Measurements from ENCODE around the gene PPM1M. TPM values are rescaled to one million over a fixed set of nuclear protein-coding genes. Genes with fewer than 3 reads are reported as not detected.
A peak's percentile ranks its signal among the peaks of the same experiment; 100 is the strongest.

PPM1M gene
- total and polyA plus RNA-seq, 2 experiments from 2014 or later: 10.7 to 13.1 TPM

- H3K9me3 ChIP-seq (ENCODE audit: low read depth): no peaks in the 10 kb centered on the region
- H3K4me3 ChIP-seq: peak overlapping the region; percentile 65
- no peak for TF ChIP-seq CTCF (IDR thresholded peaks at IDR 0.05; ENCODE audit: low read depth, low read length)
- H3K27me3 ChIP-seq: no peaks in the 10 kb centered on the region
- H3K36me3 ChIP-seq: no peaks in the 10 kb centered on the region
- H3K4me1 ChIP-seq (ENCODE audit: low read depth): no peaks in the 10 kb centered on the region
- H3K27ac ChIP-seq: no peak overlapping the region
- no peak for DNase-seq (ENCODE audit: low read depth in 1 of 2, low spot score in 1 of 2)
These were observed 43.1 kb downstream of the PPM1M start for GRCh38 chr3:52288674-52289073.

GRCh38 chr3:52289338-52289746, 43.8 kb downstream of the PPM1M start:
- Histone ChIP-seq H3K9me3 (ENCODE audit: low read depth) (no peaks in the 10 kb centered on the region), H3K36me3 (no peaks in the 10 kb centered on the region), H3K27ac (no peak overlapping the region), H3K27me3 (no peaks in the 10 kb centered on the region), H3K4me3 (no peak overlapping the region), H3K4me1 (ENCODE audit: low read depth) (no peaks in the 10 kb centered on the region)
- no peak for DNase-seq (ENCODE audit: low read depth in 1 of 2, low spot score in 1 of 2)
- TF ChIP-seq CTCF (IDR thresholded peaks at IDR 0.05; ENCODE audit: low read depth, low read length): no peak

GRCh38 chr3:52289747-52290595, 44.4 kb downstream of the PPM1M start:
- no peak overlapping the region for H3K27ac ChIP-seq
- DNase-seq (ENCODE audit: low read depth in 1 of 2, low spot score in 1 of 2): no peak
- no peak for TF ChIP-seq CTCF (IDR thresholded peaks at IDR 0.05; ENCODE audit: low read depth, low read length)
- H3K36me3 ChIP-seq: no peaks in the 10 kb centered on the region
- no peak overlapping the region for H3K4me3 ChIP-seq
- H3K4me1 ChIP-seq (ENCODE audit: low read depth): no peaks in the 10 kb centered on the region
- no peaks in the 10 kb centered on the region for H3K27me3 ChIP-seq
- no peaks in the 10 kb centered on the region for H3K9me3 ChIP-seq (ENCODE audit: low read depth)

DNA sequence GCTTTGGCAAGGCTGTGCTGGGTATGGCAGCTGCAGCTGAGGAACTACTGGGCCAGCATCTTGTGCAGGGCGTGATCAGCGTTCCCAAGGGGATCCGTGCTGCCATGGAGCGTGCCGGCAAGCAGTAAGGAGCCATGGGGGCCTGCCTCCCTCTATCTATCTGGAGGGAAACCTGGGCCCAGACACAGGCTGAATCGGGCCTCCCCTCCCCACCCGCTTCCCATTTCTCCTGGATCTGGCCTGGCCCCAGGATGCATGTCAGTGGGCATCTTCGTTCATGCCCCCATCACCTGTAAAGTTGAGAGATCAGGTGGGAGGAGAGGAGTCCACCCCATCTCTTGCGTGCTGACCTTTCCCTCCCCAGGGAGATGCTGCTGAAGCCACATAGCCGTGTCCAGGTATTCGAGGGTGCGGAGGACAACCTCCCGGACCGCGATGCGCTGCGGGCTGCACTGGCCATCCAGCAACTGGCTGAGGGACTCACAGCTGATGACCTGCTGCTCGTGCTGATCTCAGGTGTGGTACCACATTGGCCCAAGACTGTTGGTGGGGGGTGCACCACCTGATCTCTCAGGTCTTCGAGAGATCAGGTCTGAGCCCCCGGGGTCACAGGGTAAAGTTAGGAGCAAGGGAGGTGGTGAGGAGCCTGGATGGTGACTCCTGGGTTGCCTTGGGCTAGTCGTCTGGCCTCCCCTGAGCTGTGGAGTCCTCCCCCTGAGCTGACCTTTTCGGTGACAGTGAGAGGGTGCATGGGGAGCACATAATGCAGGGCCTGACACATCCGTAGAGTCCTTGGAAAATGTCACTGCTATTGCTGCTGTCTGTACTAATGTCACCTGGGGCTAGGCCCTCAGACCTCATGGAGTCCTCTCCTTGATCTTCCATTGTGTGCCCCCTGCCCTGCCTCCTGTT, 45.3 kb downstream of the PPM1M start:
- H3K36me3 ChIP-seq: no peaks in the 10 kb centered on the region
- no peak overlapping the region for H3K4me3 ChIP-seq
- no peaks in the 10 kb centered on the region for H3K4me1 ChIP-seq (ENCODE audit: low read depth)
- H3K9me3 ChIP-seq (ENCODE audit: low read depth): no peaks in the 10 kb centered on the region
- H3K27me3 ChIP-seq: no peaks in the 10 kb centered on the region
- no peak overlapping the region for H3K27ac ChIP-seq
- DNase-seq (ENCODE audit: low read depth in 1 of 2, low spot score in 1 of 2): no peak
- no peak for TF ChIP-seq CTCF (IDR thresholded peaks at IDR 0.05; ENCODE audit: low read depth, low read length)

DNA sequence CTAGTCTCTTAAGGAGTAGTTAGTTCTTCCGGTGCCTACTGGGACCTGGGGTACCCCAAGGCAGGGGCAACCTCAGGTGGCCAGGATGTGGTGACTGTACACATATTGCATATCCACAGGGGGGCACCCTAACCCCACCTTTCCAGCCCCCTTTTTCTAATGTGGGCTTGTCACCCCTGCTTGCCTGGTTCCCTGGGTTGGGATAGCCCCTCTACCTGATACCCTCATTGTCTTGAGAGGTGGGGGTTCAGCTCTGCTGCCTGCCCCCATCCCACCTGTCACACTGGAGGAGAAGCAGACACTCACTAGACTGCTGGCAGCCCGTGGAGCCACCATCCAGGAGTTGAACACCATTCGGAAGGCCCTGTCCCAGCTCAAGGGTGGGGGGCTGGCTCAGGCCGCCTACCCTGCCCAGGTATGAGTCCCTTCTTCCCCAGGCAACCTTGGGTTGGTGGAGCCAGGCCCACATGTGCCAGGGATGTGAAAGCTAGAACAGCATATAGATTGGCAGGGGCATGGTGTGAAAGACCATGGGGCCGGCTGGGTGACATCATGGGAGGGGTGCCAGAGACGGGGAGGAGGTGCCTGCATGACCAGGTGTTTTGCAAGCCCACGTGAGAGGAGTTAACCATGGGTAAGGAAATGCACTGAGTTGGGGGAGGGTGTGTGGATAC, 46.1 kb downstream of the PPM1M start:
- Histone ChIP-seq H3K4me1 (ENCODE audit: low read depth) (no peaks in the 10 kb centered on the region), H3K27me3 (no peaks in the 10 kb centered on the region), H3K27ac (no peak overlapping the region), H3K9me3 (ENCODE audit: low read depth) (no peaks in the 10 kb centered on the region), H3K4me3 (no peak overlapping the region), H3K36me3 (no peaks in the 10 kb centered on the region)
- TF ChIP-seq CTCF (IDR thresholded peaks at IDR 0.05; ENCODE audit: low read depth, low read length): peak; percentile 54
- peak in 1 of 2 donors; percentile 51 for DNase-seq (ENCODE audit: low read depth in 1 of 2, low spot score in 1 of 2)
